Spleen (tissue), 11 donors: Measurements from ENCODE around the gene DPYSL4. TPM values are rescaled to one million over a fixed set of nuclear protein-coding genes. Genes with fewer than 3 reads are reported as not detected.

ENCODE experiments used
- DNase-seq: peaks from one replicate; pipeline ENCODE4 v3.0.0-alpha.2; 2020
- H3K27ac ChIP-seq, 8 donors: fragments of 200-600 bp; sonication (generic) in 7 of 8; 1 replicate in 4 of 8; 2 replicates in 4 of 8; pipeline versions ENCODE4 v1.5.0 to v1.8.0; 2016 to 2021; ENCODE audit warnings: inconsistent platforms in 4 of 8, mild to moderate bottlenecking in 4 of 8, moderate library complexity in 1 of 8
- H3K27me3 ChIP-seq, 7 donors: fragments of 200-600 bp; sonication (generic) in 6 of 7; replicated peaks in 1 of 7; 1 replicate in 4 of 7; 2 replicates in 3 of 7; pipeline versions ENCODE4 v1.5.0 to v1.8.0; 2016 to 2021; ENCODE audit warnings: inconsistent platforms in 3 of 7, mild to moderate bottlenecking in 1 of 7
- H3K36me3 ChIP-seq, 6 donors: fragments of 200-600 bp; sonication (generic) in 5 of 6; 1 replicate in 4 of 6; 2 replicates in 2 of 6; pipeline versions ENCODE4 v1.5.0 to v1.8.0; 2016 to 2021; ENCODE audit warnings: inconsistent platforms in 2 of 6
- H3K4me1 ChIP-seq, 6 donors: fragments of 200-600 bp; sonication (generic) in 5 of 6; 1 replicate in 3 of 6; 2 replicates in 3 of 6; pipeline versions ENCODE4 v1.5.0 to v1.8.0; 2016 to 2021; ENCODE audit warnings: inconsistent platforms in 3 of 6
- H3K4me3 ChIP-seq, 8 donors: fragments of 200-600 bp; sonication (generic) in 7 of 8; 1 replicate in 4 of 8; 2 replicates in 4 of 8; pipeline versions ENCODE4 v1.5.0 to v1.8.0; 2016 to 2021; ENCODE audit warnings: inconsistent platforms in 4 of 8, mild to moderate bottlenecking in 4 of 8, moderate library complexity in 2 of 8
- H3K9me3 ChIP-seq, 8 donors: fragments of 200-600 bp; sonication (generic) in 7 of 8; 1 replicate in 4 of 8; 2 replicates in 4 of 8; pipeline versions ENCODE4 v1.5.0 to v1.8.0; 2016 to 2021; ENCODE audit warnings: inconsistent platforms in 4 of 8
- POLR2A ChIP-seq, 3 donors: fragments of 450-650 bp; IDR thresholded peaks; one replicate each; pipeline ENCODE4 v1.5.1; 2017; ENCODE audit warnings: antibody characterized with exemption in 3 of 3, mild to moderate bottlenecking in 1 of 3
- POLR2AphosphoS5 ChIP-seq, 3 donors: sonication (generic); formaldehyde crosslinking; IDR thresholded peaks; one replicate each; pipeline ENCODE4 v1.5.1; 2017; ENCODE audit warnings: antibody characterized with exemption in 3 of 3
- WGBS, 5 donors: extraction: QIAGEN DNeasy Blood & Tissue Kit in 3 of 5; methylation state at CpG; one replicate each; pipeline versions ENCODE4 v1.1.5 to v1.1.7; 2013 to 2018; 5-methylcytosine and 5-hydroxymethylcytosine counted together
- intact Hi-C: fragments of 100-400 bp; cut with DNase I; formaldehyde crosslinking; loops from one replicate; pipeline ENCODE4 v1.15.0; 2023; ENCODE audit warnings: low total_unique reads
- polyA plus RNA-seq, 3 donors: library from polyadenylated mRNA; stranded (reverse); fragments of 200-250 nt; gene quantifications; one replicate each; pipeline ENCODE4 v1.2.1, GENCODE V29; 2013
- total RNA-seq, 7 donors: library from RNA; depleted of rRNA in 3 of 7; stranded (reverse); fragments of >200 nt in 3 of 7; fragmentation: NEBNext Ultra II Directional in 4 of 7; extraction: Animal tissue kit (Norgen Biotek cat#: 25700) in 4 of 7; gene quantifications; one replicate each; pipeline versions ENCODE4 v1.1.0 to v1.2.1, GENCODE V29; 2016 to 2021
- TF ChIP-seq, protein P1 (sequence below), 11 experiments: fragments of 200-600 bp in 7 of 11; fragments of 450-650 bp in 4 of 11; sonication (generic) in 4 of 11; IDR thresholded peaks in 8 of 11; conservative IDR thresholded peaks in 3 of 11; 1 replicate in 7 of 11; 2 replicates in 4 of 11; pipeline versions ENCODE4 v1.4.0 to v1.8.0; 2016 to 2021; ENCODE audit warnings: antibody characterized with exemption in 11 of 11, inconsistent platforms in 4 of 11, mild to moderate bottlenecking in 1 of 11
- donor health status: healthy with polysubstance abuse.
- donor health status: DM: no; HTN: no; CAD: no; lungs with moderate emphysema.
- donor health status: DM: no; HTN: no; CAD: no.
- donor health status: Bipolar disorder and iron deficiency.
- donor health status: healthy.
- donor health status: DM: no; HTN: no; CAD: no.
- donor health status: DM: yes; HTN: yes; CAD: no.

DPYSL4 gene
- total and polyA plus RNA-seq, 10 donors: 0.55 to 6.0 (median 1.0) TPM; not detected in 1

DNA sequence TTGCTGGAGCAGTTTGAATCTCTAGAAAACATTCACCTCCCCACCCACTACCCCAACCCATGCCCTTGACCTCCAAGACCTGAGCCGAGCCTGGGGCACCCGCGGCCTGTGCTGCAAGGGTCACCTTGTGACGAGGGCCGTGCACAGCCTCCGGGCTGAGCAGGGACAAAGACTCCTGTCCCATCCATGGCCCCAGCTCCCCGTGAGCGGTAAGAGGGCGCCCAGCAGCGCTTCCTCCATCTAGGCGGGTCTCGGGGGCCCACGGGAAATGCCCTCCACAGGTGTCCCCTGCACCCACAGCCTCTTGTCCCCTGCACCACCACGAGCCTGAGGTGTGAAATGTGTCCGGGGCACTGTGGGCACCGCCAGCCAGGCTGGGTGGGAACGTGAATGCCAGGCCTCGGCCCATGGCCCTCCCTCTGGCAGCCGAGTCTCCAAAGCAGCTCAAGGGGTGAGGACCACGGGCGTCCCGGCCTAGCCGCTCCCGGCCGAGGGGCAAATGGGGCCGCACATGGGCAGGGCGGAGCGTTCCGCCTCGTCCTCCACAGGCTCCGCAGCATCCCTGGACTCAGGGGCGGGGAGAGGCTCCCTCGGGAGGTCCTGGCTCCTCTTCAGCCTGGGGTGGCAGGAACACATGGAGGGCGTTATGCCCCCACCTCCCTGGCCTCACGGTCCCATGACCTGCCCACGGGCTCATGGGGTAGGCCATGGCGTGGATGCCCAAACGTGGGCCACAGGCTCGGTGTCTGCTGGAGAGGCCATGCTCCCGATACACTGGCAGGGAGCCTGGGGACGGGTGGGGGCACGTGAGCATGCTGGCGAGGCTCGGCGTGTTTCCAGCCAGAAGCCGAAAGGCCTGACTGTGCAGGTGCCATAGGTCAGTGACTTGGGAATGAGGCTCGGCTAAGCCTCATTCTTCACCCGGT, 21.1 kb downstream of the DPYSL4 start:
- TF ChIP-seq POLR2AphosphoS5 (IDR thresholded peaks at IDR 0.05) (no peak), POLR2A (IDR thresholded peaks at IDR 0.05) (no peak)
- TF ChIP-seq, protein P1, sequence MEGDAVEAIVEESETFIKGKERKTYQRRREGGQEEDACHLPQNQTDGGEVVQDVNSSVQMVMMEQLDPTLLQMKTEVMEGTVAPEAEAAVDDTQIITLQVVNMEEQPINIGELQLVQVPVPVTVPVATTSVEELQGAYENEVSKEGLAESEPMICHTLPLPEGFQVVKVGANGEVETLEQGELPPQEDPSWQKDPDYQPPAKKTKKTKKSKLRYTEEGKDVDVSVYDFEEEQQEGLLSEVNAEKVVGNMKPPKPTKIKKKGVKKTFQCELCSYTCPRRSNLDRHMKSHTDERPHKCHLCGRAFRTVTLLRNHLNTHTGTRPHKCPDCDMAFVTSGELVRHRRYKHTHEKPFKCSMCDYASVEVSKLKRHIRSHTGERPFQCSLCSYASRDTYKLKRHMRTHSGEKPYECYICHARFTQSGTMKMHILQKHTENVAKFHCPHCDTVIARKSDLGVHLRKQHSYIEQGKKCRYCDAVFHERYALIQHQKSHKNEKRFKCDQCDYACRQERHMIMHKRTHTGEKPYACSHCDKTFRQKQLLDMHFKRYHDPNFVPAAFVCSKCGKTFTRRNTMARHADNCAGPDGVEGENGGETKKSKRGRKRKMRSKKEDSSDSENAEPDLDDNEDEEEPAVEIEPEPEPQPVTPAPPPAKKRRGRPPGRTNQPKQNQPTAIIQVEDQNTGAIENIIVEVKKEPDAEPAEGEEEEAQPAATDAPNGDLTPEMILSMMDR (IDR thresholded peaks at IDR 0.05 in 8 of 11, conservative IDR thresholded peaks at IDR 0.05 in 3 of 11): no peak
- Histone ChIP-seq H3K9me3 (peaks cover 0 to 3% (median 3%) of the 10 kb centered on the region in 8 donors), H3K4me3 (no peak overlapping the region), H3K27me3 (no peaks in the 10 kb centered on the region), H3K27ac (no peak overlapping the region), H3K4me1 (no peaks in the 10 kb centered on the region), H3K36me3 (peaks cover 0 to 16% (median 0%) of the 10 kb centered on the region in 6 donors)
- intact Hi-C loops: no loop called here
- WGBS, 5 donors: 85 to 92% (median 91%) methylated on average over 23 to 48 of the region's 48 CpGs
- DNase-seq: peak; percentile 69

DNA sequence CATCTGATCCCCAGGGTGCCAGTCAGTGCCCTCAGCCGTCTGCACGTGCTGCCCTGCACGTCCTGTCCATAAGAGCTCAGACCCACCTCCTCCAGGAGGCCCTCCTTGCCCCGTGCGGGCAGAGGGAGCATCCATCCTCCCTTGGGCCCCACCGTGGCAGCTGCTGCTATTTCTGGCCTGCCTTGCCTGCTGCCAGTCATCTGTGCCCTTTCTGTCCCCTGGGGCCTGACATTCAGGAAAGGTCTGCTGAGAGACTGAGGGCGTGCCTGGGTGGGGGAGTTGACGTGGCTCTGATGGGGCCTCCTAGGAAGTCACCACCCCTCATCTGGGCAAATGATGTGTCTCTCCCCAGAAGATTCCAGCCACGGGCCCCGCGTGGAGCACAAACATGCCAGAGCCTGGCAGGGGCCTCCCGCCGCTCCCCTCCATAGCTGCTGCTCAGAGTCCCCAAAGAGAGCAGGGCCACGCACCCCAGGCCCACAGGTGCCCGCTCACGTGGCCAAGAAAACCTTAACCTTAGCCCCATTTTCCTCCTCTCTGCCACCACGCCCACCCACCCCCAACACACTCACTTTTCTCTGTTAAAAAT, 21.8 kb downstream of the DPYSL4 start:
- 78 to 86% (median 81%) methylated on average over 16 to 17 of the region's 17 CpGs for WGBS, 5 donors
- TF ChIP-seq POLR2AphosphoS5 (IDR thresholded peaks at IDR 0.05): no peak
- no peak for TF ChIP-seq POLR2A (IDR thresholded peaks at IDR 0.05)
- TF ChIP-seq, protein P1 (IDR thresholded peaks at IDR 0.05 in 8 of 11, conservative IDR thresholded peaks at IDR 0.05 in 3 of 11): no peak
- Histone ChIP-seq H3K27ac (no peak overlapping the region), H3K27me3 (no peaks in the 10 kb centered on the region), H3K9me3 (peaks cover 0 to 11% (median 10%) of the 10 kb centered on the region in 8 donors), H3K4me3 (no peak overlapping the region), H3K36me3 (peaks cover 0 to 24% (median under 1%) of the 10 kb centered on the region in 6 donors), H3K4me1 (no peaks in the 10 kb centered on the region)
- intact Hi-C loops: no loop called here
- no peak for DNase-seq

DNA sequence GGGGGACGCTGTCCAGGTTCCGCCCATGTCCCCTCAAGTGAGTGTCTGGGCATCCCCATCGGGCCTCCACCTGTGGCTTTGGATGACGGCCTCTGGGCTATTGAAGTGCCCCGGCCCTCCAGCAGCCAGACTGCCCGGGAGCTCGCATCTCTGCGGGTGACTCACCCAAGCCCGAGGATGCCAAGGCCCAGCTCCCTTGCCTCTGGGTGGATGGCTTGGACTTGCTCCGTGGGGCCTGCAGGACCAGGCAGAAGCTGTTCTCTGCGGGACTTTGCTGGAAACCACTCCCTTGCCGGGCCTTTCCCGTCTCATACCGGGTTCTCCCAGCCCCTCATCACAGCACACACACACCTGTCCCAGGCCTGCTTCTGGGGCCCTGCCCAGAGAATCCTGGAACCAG, 22.4 kb downstream of the DPYSL4 start:
- Histone ChIP-seq H3K36me3 (peaks cover 0 to 25% (median 2%) of the 10 kb centered on the region in 6 donors), H3K27ac (no peak overlapping the region), H3K4me1 (no peaks in the 10 kb centered on the region), H3K4me3 (no peak overlapping the region), H3K9me3 (peaks cover 0 to 17% (median 16%) of the 10 kb centered on the region in 8 donors), H3K27me3 (no peaks in the 10 kb centered on the region)
- intact Hi-C loops: no loop called here
- TF ChIP-seq POLR2A (IDR thresholded peaks at IDR 0.05) (no peak), POLR2AphosphoS5 (IDR thresholded peaks at IDR 0.05) (no peak)
- TF ChIP-seq, protein P1 (IDR thresholded peaks at IDR 0.05 in 8 of 11, conservative IDR thresholded peaks at IDR 0.05 in 3 of 11): no peak
- DNase-seq: no peak
- 90 to 98% (median 97%) methylated on average over 9 to 14 of the region's 14 CpGs for WGBS, 5 donors
